K562 (cell line): ENCODE results near the gene ZPBP. TPM values are rescaled to one million over a fixed set of nuclear protein-coding genes. Genes with fewer than 3 reads are reported as not detected.

Source experiments
- ATAC-seq: fragments of 200-7000 bp; cut with Tn5 transposase; 3 replicates; pipeline ENCODE4 v1.9.1; 2020; ENCODE audit warnings: moderate library complexity
- BruUV-seq: library from RNA; stranded (reverse); fragments of 400-500 nt; replicated peaks from 2 replicates; lab custom pipeline; 2021; lab: Mats Ljungman, UMichigan
- CTCF ChIA-PET: fragments of 300-600 bp; formaldehyde crosslinking; extraction: SDS; loops from one replicate; lab custom pipeline; 2021; ENCODE audit warnings: low intra/inter-chr PET ratio; lab: Yijun Ruan, JAX
- POLR2A ChIA-PET: fragments of 300-600, 350-650 bp; sonication (Branson Sonifier 250); formaldehyde crosslinking; extraction: SDS; loops from one replicate; lab custom pipeline; 2021; ENCODE audit warnings: antibody characterized with exemption, inconsistent platforms; lab: Yijun Ruan, JAX
- DNase-seq, 4 experiments: peaks; one replicate each; pipeline versions ENCODE4 v3.0.0 to v3.0.0-alpha.2; 2011 to 2018; ENCODE audit warnings: low spot score in 3 of 4, mixed read lengths in 3 of 4; ENCODE audit errors: extremely low read depth in 1 of 4
- FAIRE-seq: peaks from 2 replicates; lab custom pipeline; 2011; peaks lifted over from hg19 to GRCh38; lab: Jason Lieb, UNC
- H2AFZ ChIP-seq: 2 replicates; pipeline ENCODE4 v1.6.0; 2011; ENCODE audit warnings: low read depth, low read length, control low read depth, inconsistent platforms
- H3K27ac ChIP-seq: fragments of 200-600 bp; 3 replicates; pipeline ENCODE4 v1.8.0; 2011; ENCODE audit warnings: low read depth, mild to moderate bottlenecking, control low read depth, inconsistent platforms, low read length, moderate library complexity, mixed read lengths; ENCODE audit errors: extremely low read depth
- H3K27me3 ChIP-seq, 2 experiments: fragments of 300-600 bp in 1 of 2; 2 replicates in 1 of 2; 3 replicates in 1 of 2; pipeline versions ENCODE4 v1.6.0 to v1.8.0; 2011; ENCODE audit warnings: inconsistent platforms in 2 of 2, low read length in 2 of 2, mild to moderate bottlenecking in 1 of 2, mixed read lengths in 1 of 2, moderate library complexity in 1 of 2; ENCODE audit not compliant: control insufficient read depth in 2 of 2, insufficient read depth in 2 of 2
- H3K36me3 ChIP-seq: fragments of 300-600 bp; 3 replicates; pipeline ENCODE4 v1.8.0; 2011; ENCODE audit warnings: mild to moderate bottlenecking, low read length, inconsistent platforms; ENCODE audit not compliant: control insufficient read depth, insufficient read depth
- H3K4me1 ChIP-seq, 2 experiments: fragments of 200-600 bp in 1 of 2; replicated peaks in 1 of 2; 2 replicates in 1 of 2; 3 replicates in 1 of 2; pipeline versions ENCODE4 v1.5.1 to v1.8.0; 2011; ENCODE audit warnings: inconsistent platforms in 2 of 2, low read length in 2 of 2, mild to moderate bottlenecking in 1 of 2, mixed read lengths in 1 of 2, moderate library complexity in 1 of 2; ENCODE audit not compliant: control insufficient read depth in 2 of 2, insufficient read depth in 2 of 2
- H3K4me2 ChIP-seq: 2 replicates; pipeline ENCODE4 v1.6.1; 2011; ENCODE audit warnings: low read length, control low read depth, inconsistent platforms, mixed read lengths; ENCODE audit not compliant: insufficient read depth
- H3K4me3 ChIP-seq: fragments of 200-600 bp; sonication (generic), shearing (Covaris generic); 2 replicates; pipeline ENCODE4 v1.5.1; 2016; ENCODE audit warnings: control low read depth, inconsistent platforms
- H3K79me2 ChIP-seq: fragments of 200-600 bp; 3 replicates; pipeline ENCODE4 v1.8.0; 2011; ENCODE audit warnings: low read length, inconsistent platforms; ENCODE audit not compliant: control insufficient read depth, insufficient read depth
- H3K9ac ChIP-seq, 2 experiments: 2 replicates each; pipeline versions ENCODE4 v1.6.0 to v1.6.1; 2011; ENCODE audit warnings: low read depth in 2 of 2, low read length in 2 of 2, control low read depth in 1 of 2, inconsistent platforms in 1 of 2, mild to moderate bottlenecking in 1 of 2, mixed read lengths in 1 of 2; ENCODE audit not compliant: insufficient read depth in 1 of 2
- H3K9me1 ChIP-seq: one replicate; pipeline ENCODE4 v1.6.0; 2011; ENCODE audit warnings: inconsistent platforms, mild to moderate bottlenecking, low read length, moderate library complexity; ENCODE audit not compliant: control insufficient read depth, insufficient read depth
- H3K9me3 ChIP-seq: replicated peaks from 2 replicates; pipeline ENCODE4 v1.5.1; 2011; ENCODE audit warnings: low read depth, low read length, inconsistent platforms; ENCODE audit not compliant: control insufficient read depth, insufficient read depth
- H4K20me1 ChIP-seq: replicated peaks from 2 replicates; pipeline ENCODE4 v1.6.1; 2011; ENCODE audit warnings: low read length, inconsistent platforms, mixed read lengths; ENCODE audit not compliant: control insufficient read depth, insufficient read depth
- BCOR ChIP-seq: fragments of 450-650 bp; IDR thresholded peaks from 2 replicates; pipeline ENCODE4 v1.6.1; 2016
- CBFB ChIP-seq: sonication (generic); formaldehyde crosslinking; IDR thresholded peaks from 2 replicates; pipeline ENCODE4 v1.4.0; 2020; ENCODE audit warnings: mild to moderate bottlenecking, missing genetic modification reagents
- CLOCK ChIP-seq: fragments of 250-450 bp; sonication (Bioruptor Pico); IDR thresholded peaks from 2 replicates; pipeline ENCODE4 v1.4.0; 2020; ENCODE audit warnings: mild to moderate bottlenecking, moderate library complexity, borderline replicate concordance
- NCOA1 ChIP-seq: fragments of 450-650 bp; IDR thresholded peaks from 2 replicates; pipeline ENCODE4 v1.6.1; 2016; ENCODE audit warnings: low read depth
- NEUROD1 ChIP-seq: fragments of 150-350 bp; IDR thresholded peaks from 2 replicates; pipeline ENCODE4 v1.6.1; 2014; ENCODE audit warnings: borderline replicate concordance, low read length, low read depth; ENCODE audit not compliant: partially characterized antibody
- ZBTB8A ChIP-seq: fragments of 450-650 bp; IDR thresholded peaks from 2 replicates; pipeline ENCODE4 v1.6.1; 2018; ENCODE audit warnings: mild to moderate bottlenecking, moderate library complexity; ENCODE audit not compliant: partially characterized antibody
- WGBS: fragments of 100-300 bp; shearing (Covaris generic); methylation state at CpG from one replicate; pipeline ENCODE4 v1.1.6; 2016; ENCODE audit warnings: low coverage, mixed read lengths; ENCODE audit not compliant: insufficient coverage; ENCODE audit errors: missing lambda C conversion rate; 5-methylcytosine and 5-hydroxymethylcytosine counted together
- in situ Hi-C: fragments of 300-500 bp; cut with MboI; formaldehyde crosslinking; loops from 4 replicates; pipeline ENCODE4 v1.15.0; 2018; ENCODE audit warnings: inconsistent platforms, mixed read lengths
- intact Hi-C: fragments of 100-400 bp; cut with micrococcal nuclease; formaldehyde crosslinking; loops from 2 replicates; pipeline ENCODE4 v1.14.2; 2022
- polyA plus RNA-seq, 8 experiments: library from polyadenylated mRNA; depleted of rRNA in 4 of 8; stranded (reverse) in 5 of 8; unstranded in 3 of 8; fragments of >200 nt; fragmentation: Nextera tagmentation in 2 of 8; fragmentation: Illumina TruSeq in 1 of 8; extraction: Ambion mirVana in 2 of 8; extraction: Trizol in 1 of 8; gene quantifications; 2 replicates each; pipeline versions ENCODE4 v1.2.1 to v1.2.3, GENCODE V29; 2011 to 2014; ENCODE audit warnings: inconsistent platforms in 1 of 8, missing spikeins in 1 of 8
- total RNA-seq, 7 experiments: library from RNA; depleted of rRNA in 6 of 7; stranded (reverse); fragments of >200 nt in 6 of 7; fragmentation: Illumina TruSeq in 2 of 7; extraction: Trizol in 2 of 7; gene quantifications; 2 replicates each; pipeline versions ENCODE4 v1.2.1 to v1.2.3, GENCODE V29; 2011 to 2021; ENCODE audit warnings: low replicate concordance in 1 of 7

The ZPBP gene
- total and polyA plus RNA-seq, 9 of the 15 experiments (the other 6 are each of a cell fraction or from before 2014, with no cell fraction given) = not detected

GRCh38 chr7:50141854-50142253 lies 48.8 kb upstream of the ZPBP start:
- Histone ChIP-seq H3K9me1 (no peaks in the 10 kb centered on the region), H3K36me3 (no peaks in the 10 kb centered on the region), H3K9ac (no peak overlapping the region), H3K27me3 (peaks cover 3 to 9% of the 10 kb centered on the region in 2 experiments; a peak in 3 of 5 replicates), H2AFZ (no peak overlapping the region), H3K4me3 (no peak overlapping the region), H3K79me2 (no peaks in the 10 kb centered on the region), H3K4me1 (no peaks in the 10 kb centered on the region), H3K27ac (no peak overlapping the region), H3K4me2 (no peak overlapping the region), H4K20me1 (no peaks in the 10 kb centered on the region), H3K9me3 (no peaks in the 10 kb centered on the region)
- POLR2A ChIA-PET = no interaction called here
- BruUV-seq = no TSS peak
- in situ Hi-C loops = loop anchor here (25.0 kb wide), 1 partner anchor 1220 kb away; no protein-coding TSS in a partner anchor
- DNase-seq (no peak), FAIRE-seq (no peak), ATAC-seq (no peak)
- intact Hi-C loops = loop anchor here (1.0 to 5.0 kb wide), 3 partner anchors 61 to 276 kb away; no protein-coding TSS in a partner anchor
- 8% methylated on average over 11 of the region's 12 CpGs for WGBS
- CTCF ChIA-PET = interaction anchor here (0.6 to 2.3 kb wide), 5 partner anchors 16 to 537 kb away, joined by 3 to 31 read pairs (median 5); no protein-coding TSS in a partner anchor
- TF ChIP-seq NCOA1 (no peak), ZBTB8A (no peak), BCOR (no peak), CBFB (no peak), NEUROD1 (no peak), CLOCK (CRISPR knock-in tag) (no peak)
